IMR-90 (cell line): Measurements from ENCODE around the gene LYPD6B. TPM values are rescaled to one million over a fixed set of nuclear protein-coding genes. Genes with fewer than 3 reads are reported as not detected.

Experiments used
- ATAC-seq: fragments of 200-7000 bp; cut with Tn5 transposase; 2 replicates; pipeline ENCODE4 v1.9.1; 2020; ENCODE audit warnings: low read depth, mild to moderate bottlenecking, moderate library complexity
- BruUV-seq: library from RNA; stranded (reverse); fragments of 400-500 nt; replicated peaks from 2 replicates; lab custom pipeline; 2021; lab: Mats Ljungman, UMichigan
- CTCF ChIA-PET: fragments of 300-600 bp; formaldehyde crosslinking; extraction: SDS; loops from one replicate; lab custom pipeline; 2021; ENCODE audit warnings: antibody characterized with exemption; lab: Yijun Ruan, JAX
- POLR2A ChIA-PET: fragments of 300-600 bp; sonication (Branson Sonifier 250); formaldehyde crosslinking; loops from one replicate; lab custom pipeline; 2022; ENCODE audit warnings: antibody characterized with exemption; ENCODE audit not compliant: unreplicated experiment; lab: Charles Lee
- DNase-seq: peaks from one replicate; pipeline ENCODE4 v3.0.0; 2013
- H2AFZ ChIP-seq: replicated peaks from 2 replicates; pipeline ENCODE3; 2013; ENCODE audit warnings: low read length, mild to moderate bottlenecking; ENCODE audit not compliant: poor library complexity
- H2AK5ac ChIP-seq: 2 replicates; pipeline ENCODE4 v1.6.1; 2013; ENCODE audit warnings: low read depth, low read length, inconsistent platforms
- H2AK9ac ChIP-seq: replicated peaks from 2 replicates; pipeline ENCODE3; 2013; ENCODE audit warnings: mild to moderate bottlenecking, low read depth, low read length, moderate library complexity; ENCODE audit not compliant: poor library complexity
- H2BK120ac ChIP-seq: 2 replicates; pipeline ENCODE4 v1.6.1; 2013; ENCODE audit warnings: low read depth, low read length, inconsistent platforms
- H2BK15ac ChIP-seq: 3 replicates; pipeline ENCODE4 v1.6.1; 2013; ENCODE audit warnings: low read depth, low read length, inconsistent platforms
- H2BK20ac ChIP-seq: 2 replicates; pipeline ENCODE4 v1.6.1; 2013; ENCODE audit warnings: low read depth, mild to moderate bottlenecking, inconsistent platforms, low read length, moderate library complexity
- H2BK5ac ChIP-seq: 2 replicates; pipeline ENCODE4 v1.6.1; 2013; ENCODE audit warnings: mild to moderate bottlenecking, low read depth, low read length, inconsistent platforms; ENCODE audit not compliant: poor library complexity, severe bottlenecking
- H3K14ac ChIP-seq: replicated peaks from 2 replicates; pipeline ENCODE4 v1.6.1; 2013; ENCODE audit warnings: low read depth, low read length, inconsistent platforms
- H3K18ac ChIP-seq: 2 replicates; pipeline ENCODE4 v1.6.1; 2013; ENCODE audit warnings: low read depth, low read length, control low read depth
- H3K23ac ChIP-seq: 2 replicates; pipeline ENCODE4 v1.6.1; 2013; ENCODE audit warnings: low read depth, low read length, inconsistent platforms
- H3K27ac ChIP-seq: 2 replicates; pipeline ENCODE4 v1.5.1; 2013; ENCODE audit warnings: mild to moderate bottlenecking, control low read depth, low read length; ENCODE audit not compliant: insufficient read depth
- H3K27me3 ChIP-seq: 2 replicates; pipeline ENCODE4 v1.6.1; 2013; ENCODE audit warnings: low read length; ENCODE audit not compliant: control insufficient read depth, insufficient read depth
- H3K36me3 ChIP-seq: 2 replicates; pipeline ENCODE4 v1.6.1; 2013; ENCODE audit warnings: low read length, mixed read lengths; ENCODE audit not compliant: control insufficient read depth, insufficient read depth
- H3K4ac ChIP-seq: 2 replicates; pipeline ENCODE4 v1.6.1; 2013; ENCODE audit warnings: low read depth, low read length, inconsistent platforms
- H3K4me1 ChIP-seq: 2 replicates; pipeline ENCODE4 v1.6.1; 2013; ENCODE audit warnings: low read length, mixed read lengths; ENCODE audit not compliant: control insufficient read depth, insufficient read depth
- H3K4me2 ChIP-seq: 2 replicates; pipeline ENCODE4 v1.6.1; 2013; ENCODE audit warnings: low read depth, mild to moderate bottlenecking, control low read depth, low read length, moderate library complexity
- H3K4me3 ChIP-seq: 2 replicates; pipeline ENCODE4 v1.5.1; 2013; ENCODE audit warnings: low read depth, mild to moderate bottlenecking, control low read depth, low read length, moderate library complexity; ENCODE audit not compliant: insufficient read depth
- H3K56ac ChIP-seq: 2 replicates; pipeline ENCODE4 v1.6.1; 2013; ENCODE audit warnings: low read length, inconsistent platforms; ENCODE audit not compliant: insufficient read depth; ENCODE audit errors: extremely low read depth
- H3K79me1 ChIP-seq, 2 experiments: 2 replicates each; pipeline ENCODE4 v1.6.1; 2013; ENCODE audit warnings: low read length in 2 of 2, inconsistent platforms in 1 of 2, low read depth in 1 of 2
- H3K9ac ChIP-seq: 2 replicates; pipeline ENCODE4 v1.6.1; 2013; ENCODE audit warnings: low read depth, low read length, control low read depth
- H3K9me1 ChIP-seq: 2 replicates; pipeline ENCODE4 v1.6.1; 2013; ENCODE audit warnings: low read length, inconsistent platforms; ENCODE audit not compliant: insufficient read depth
- H3K9me3 ChIP-seq: 2 replicates; pipeline ENCODE4 v1.6.1; 2013; ENCODE audit warnings: low read length; ENCODE audit not compliant: control insufficient read depth, insufficient read depth
- H4K20me1 ChIP-seq: 2 replicates; pipeline ENCODE4 v1.6.1; 2013; ENCODE audit warnings: low read length, inconsistent platforms; ENCODE audit not compliant: insufficient read depth
- H4K5ac ChIP-seq: 2 replicates; pipeline ENCODE4 v1.6.1; 2013; ENCODE audit warnings: mild to moderate bottlenecking, low read depth, low read length, control low read depth
- H4K8ac ChIP-seq, 2 experiments: 2 replicates each; pipeline ENCODE4 v1.6.1; 2013; ENCODE audit warnings: low read depth in 2 of 2, low read length in 2 of 2, control low read depth in 1 of 2, inconsistent platforms in 1 of 2
- H4K91ac ChIP-seq: 2 replicates; pipeline ENCODE4 v1.6.1; 2013; ENCODE audit warnings: low read depth, low read length, inconsistent platforms; ENCODE audit not compliant: insufficient read depth
- WGBS, 2 experiments: methylation state at CpG; one replicate each; pipeline versions ENCODE4 v1.1.5 to v1.1.7; 2013; ENCODE audit warnings: missing lambda C conversion rate in 2 of 2; ENCODE audit not compliant: insufficient read length in 1 of 2; ENCODE audit errors: extremely low coverage in 2 of 2; 5-methylcytosine and 5-hydroxymethylcytosine counted together
- dilution Hi-C: fragments of 300-500 bp; cut with HindIII; formaldehyde crosslinking; loops from one replicate; pipeline ENCODE4 v1.14.3; 2018; ENCODE audit warnings: low sequenced_read_pairs; ENCODE audit not compliant: unreplicated experiment
- in situ Hi-C: fragments of 300-500 bp; cut with MboI; formaldehyde crosslinking; loops from 3 replicates; pipeline ENCODE4 v1.14.3; 2019; ENCODE audit warnings: low sequenced_read_pairs, inconsistent platforms, mixed read lengths
- intact Hi-C: fragments of 100-400 bp; cut with micrococcal nuclease; formaldehyde crosslinking; loops from 2 replicates; pipeline ENCODE4 v1.10.0; 2022
- polyA plus RNA-seq, 3 experiments: library from polyadenylated mRNA; depleted of rRNA; stranded (reverse); fragments of >200 nt; gene quantifications; 2 replicates each; pipeline ENCODE4 v1.2.3, GENCODE V29; 2012; ENCODE audit warnings: low replicate concordance in 1 of 3
- total RNA-seq: library from RNA; depleted of rRNA; stranded (reverse); fragments of >200 nt; gene quantifications from 2 replicates; pipeline ENCODE4 v1.2.3, GENCODE V29; 2012
- TF ChIP-seq, protein P1 (sequence below): conservative IDR thresholded peaks from 2 replicates; pipeline ENCODE4 v1.5.1; 2012; ENCODE audit warnings: mild to moderate bottlenecking, low read depth, low read length, improper control_type of control experiment

LYPD6B gene
- total and polyA plus RNA-seq, 2 of the 4 experiments (the other 2 are of a cell fraction) = 0.05 TPM; not detected in 1

DNA sequence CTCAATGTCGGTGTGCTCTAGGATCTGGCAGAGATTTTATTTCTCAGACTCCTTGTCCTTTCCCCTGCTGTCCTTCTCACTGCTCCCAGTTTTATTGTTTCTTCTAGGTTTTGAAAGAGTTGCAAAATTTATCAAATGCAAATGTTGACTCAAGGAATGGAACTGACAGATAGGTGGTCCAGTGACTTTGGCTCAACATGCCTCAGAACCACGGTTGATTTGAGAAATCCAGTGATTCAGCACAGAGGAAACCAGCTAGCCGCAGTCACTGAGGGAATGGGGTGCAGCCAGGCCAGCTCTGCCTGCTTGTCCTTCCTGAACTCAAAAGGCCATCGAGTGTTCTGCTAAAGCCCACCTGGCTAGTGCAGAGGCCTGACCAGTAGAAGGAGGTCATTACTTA is 166.2 kb downstream of the LYPD6B start:
- H3K4ac ChIP-seq = no peak overlapping the region
- H3K27me3 ChIP-seq = no peaks in the 10 kb centered on the region
- TF ChIP-seq, protein P1, sequence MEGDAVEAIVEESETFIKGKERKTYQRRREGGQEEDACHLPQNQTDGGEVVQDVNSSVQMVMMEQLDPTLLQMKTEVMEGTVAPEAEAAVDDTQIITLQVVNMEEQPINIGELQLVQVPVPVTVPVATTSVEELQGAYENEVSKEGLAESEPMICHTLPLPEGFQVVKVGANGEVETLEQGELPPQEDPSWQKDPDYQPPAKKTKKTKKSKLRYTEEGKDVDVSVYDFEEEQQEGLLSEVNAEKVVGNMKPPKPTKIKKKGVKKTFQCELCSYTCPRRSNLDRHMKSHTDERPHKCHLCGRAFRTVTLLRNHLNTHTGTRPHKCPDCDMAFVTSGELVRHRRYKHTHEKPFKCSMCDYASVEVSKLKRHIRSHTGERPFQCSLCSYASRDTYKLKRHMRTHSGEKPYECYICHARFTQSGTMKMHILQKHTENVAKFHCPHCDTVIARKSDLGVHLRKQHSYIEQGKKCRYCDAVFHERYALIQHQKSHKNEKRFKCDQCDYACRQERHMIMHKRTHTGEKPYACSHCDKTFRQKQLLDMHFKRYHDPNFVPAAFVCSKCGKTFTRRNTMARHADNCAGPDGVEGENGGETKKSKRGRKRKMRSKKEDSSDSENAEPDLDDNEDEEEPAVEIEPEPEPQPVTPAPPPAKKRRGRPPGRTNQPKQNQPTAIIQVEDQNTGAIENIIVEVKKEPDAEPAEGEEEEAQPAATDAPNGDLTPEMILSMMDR = no peak
- no peaks in the 10 kb centered on the region for H3K9me1 ChIP-seq
- no peak overlapping the region for H3K56ac ChIP-seq
- no peak overlapping the region for H3K9ac ChIP-seq
- no peak overlapping the region for H2AFZ ChIP-seq
- WGBS, 2 experiments = 17% methylated on average over 1 of the region's 4 CpGs; no CpG with 5 or more reads in 1 of the 2 experiments
- POLR2A ChIA-PET = no interaction called here
- in situ Hi-C loops = no loop called here
- H2BK5ac ChIP-seq = no peak overlapping the region
- H4K8ac ChIP-seq = no peak overlapping the region
- no peaks in the 10 kb centered on the region for H3K79me1 ChIP-seq
- no peak overlapping the region for H2BK15ac ChIP-seq
- no peak overlapping the region for H2BK20ac ChIP-seq
- no peaks in the 10 kb centered on the region for H3K4me1 ChIP-seq
- BruUV-seq = no TSS peak
- H3K27ac ChIP-seq = no peak overlapping the region
- dilution Hi-C loops = no loop called here
- H4K20me1 ChIP-seq = no peaks in the 10 kb centered on the region
- intact Hi-C loops = no loop called here
- H2AK5ac ChIP-seq = no peak overlapping the region
- H4K5ac ChIP-seq = no peak overlapping the region
- no peak overlapping the region for H4K91ac ChIP-seq
- CTCF ChIA-PET = no interaction called here
- H3K23ac ChIP-seq = no peak overlapping the region
- H2BK120ac ChIP-seq = no peak overlapping the region
- no peak overlapping the region for H2AK9ac ChIP-seq
- H3K4me2 ChIP-seq = no peak overlapping the region
- no peak for ATAC-seq
- no peak overlapping the region for H3K4me3 ChIP-seq
- no peak for DNase-seq
- no peaks in the 10 kb centered on the region for H3K36me3 ChIP-seq
- no peak overlapping the region for H3K14ac ChIP-seq
- no peak overlapping the region for H3K18ac ChIP-seq
- H3K9me3 ChIP-seq = no peaks in the 10 kb centered on the region
